SK-N-SH (cell line): ENCODE data around the gene PIF1. TPM values are rescaled to one million over a fixed set of nuclear protein-coding genes. Genes with fewer than 3 reads are reported as not detected.

Source experiments
- CTCF ChIA-PET: fragments of 300-600, 350-600 bp; formaldehyde crosslinking; extraction: SDS; loops from one replicate; lab custom pipeline; 2021; lab: Yijun Ruan, JAX
- POLR2A ChIA-PET: fragments of 350-600 bp; sonication (Branson Sonifier 250); formaldehyde crosslinking; extraction: SDS; loops from one replicate; lab custom pipeline; 2020; ENCODE audit warnings: antibody characterized with exemption, inconsistent platforms; lab: Yijun Ruan, JAX
- DNase-seq: peaks from one replicate; pipeline ENCODE4 v3.0.0; 2012
- H2AFZ ChIP-seq: fragments of 200-600 bp; sonication (generic); 2 replicates; pipeline ENCODE4 v1.8.1; 2016; ENCODE audit warnings: antibody characterized with exemption, mild to moderate bottlenecking, low read depth
- H3F3A ChIP-seq: fragments of 200-600 bp; sonication (generic); replicated peaks from 2 replicates; pipeline ENCODE3; 2016; ENCODE audit warnings: antibody characterized with exemption, mild to moderate bottlenecking; ENCODE audit not compliant: insufficient read depth
- H3K27ac ChIP-seq, 2 experiments: fragments of 200-500 bp in 1 of 2; fragments of 200-600 bp in 1 of 2; sonication (Bioruptor generic) in 1 of 2; sonication (generic), shearing (Covaris generic) in 1 of 2; 2 replicates each; pipeline versions ENCODE4 v1.5.1 to v1.6.1; 2014 to 2016; ENCODE audit warnings: low read depth in 2 of 2, inconsistent platforms in 1 of 2, low read length in 1 of 2, mild to moderate bottlenecking in 1 of 2, mixed read lengths in 1 of 2
- H3K27me3 ChIP-seq: fragments of 200-600 bp; sonication (generic), shearing (Covaris generic); 2 replicates; pipeline ENCODE4 v1.6.1; 2016; ENCODE audit warnings: mixed run types; ENCODE audit not compliant: insufficient read depth
- H3K36me3 ChIP-seq, 2 experiments: fragments of 200-500 bp in 1 of 2; fragments of 200-600 bp in 1 of 2; sonication (Bioruptor generic) in 1 of 2; sonication (generic) in 1 of 2; replicated peaks in 1 of 2; 2 replicates each; pipeline versions ENCODE3 to v1.5.1; 2014 to 2016; ENCODE audit warnings: low read length in 1 of 2, mild to moderate bottlenecking in 1 of 2; ENCODE audit not compliant: insufficient read depth in 2 of 2, control insufficient read depth in 1 of 2
- H3K4me1 ChIP-seq, 2 experiments: fragments of 200-500 bp in 1 of 2; fragments of 200-600 bp in 1 of 2; sonication (Bioruptor generic) in 1 of 2; sonication (generic), shearing (Covaris generic) in 1 of 2; 2 replicates each; pipeline versions ENCODE4 v1.5.1 to v1.6.1; 2014 to 2016; ENCODE audit warnings: low read depth in 1 of 2, low read length in 1 of 2, mixed run types in 1 of 2; ENCODE audit not compliant: insufficient read depth in 2 of 2, control insufficient read depth in 1 of 2
- H3K4me2 ChIP-seq: fragments of 200-600 bp; sonication (generic), shearing (Covaris generic); 2 replicates; pipeline ENCODE4 v1.6.1; 2017; ENCODE audit warnings: mixed run types
- H3K4me3 ChIP-seq, 2 experiments: fragments of 200-500 bp in 1 of 2; fragments of 200-600 bp in 1 of 2; sonication (Bioruptor generic) in 1 of 2; sonication (generic), shearing (Covaris generic) in 1 of 2; 2 replicates each; pipeline versions ENCODE4 v1.5.1 to v1.8.1; 2014 to 2016; ENCODE audit warnings: low read depth in 2 of 2, inconsistent platforms in 1 of 2, low read length in 1 of 2, mild to moderate bottlenecking in 1 of 2, mixed read lengths in 1 of 2, moderate library complexity in 1 of 2
- H3K79me2 ChIP-seq: fragments of 200-600 bp; sonication (generic); 2 replicates; pipeline ENCODE4 v1.8.1; 2017; ENCODE audit warnings: mild to moderate bottlenecking; ENCODE audit not compliant: insufficient read depth
- H3K9ac ChIP-seq: fragments of 200-600 bp; sonication (generic); 2 replicates; pipeline ENCODE4 v1.6.1; 2017; ENCODE audit warnings: mixed run types
- H3K9me2 ChIP-seq: fragments of 200-600 bp; sonication (generic); 2 replicates; pipeline ENCODE4 v1.6.1; 2017; ENCODE audit warnings: mixed run types
- H3K9me3 ChIP-seq: fragments of 200-600 bp; sonication (generic); 2 replicates; pipeline ENCODE4 v1.6.1; 2017; ENCODE audit warnings: mixed run types, mild to moderate bottlenecking, moderate library complexity
- H4K20me1 ChIP-seq: fragments of 200-600 bp; sonication (generic); 2 replicates; pipeline ENCODE4 v1.6.1; 2017; ENCODE audit warnings: mild to moderate bottlenecking, mixed run types; ENCODE audit not compliant: insufficient read depth
- CHD2 ChIP-seq: fragments of 150-350 bp; IDR thresholded peaks from 2 replicates; pipeline ENCODE4 v1.6.1; 2018; ENCODE audit warnings: low read length; ENCODE audit not compliant: partially characterized antibody
- ELF1 ChIP-seq: IDR thresholded peaks from 2 replicates; pipeline ENCODE4 v1.4.0; 2012
- FOSL2 ChIP-seq: IDR thresholded peaks from 2 replicates; pipeline ENCODE4 v1.4.0; 2012; ENCODE audit warnings: low read depth, mild to moderate bottlenecking, moderate library complexity, borderline replicate concordance
- GABPA ChIP-seq: IDR thresholded peaks from 2 replicates; pipeline ENCODE4 v1.4.0; 2012; ENCODE audit warnings: low read depth, mild to moderate bottlenecking
- IRF3 ChIP-seq: fragments of 150-350 bp; IDR thresholded peaks from 2 replicates; pipeline ENCODE4 v1.6.1; 2016; ENCODE audit warnings: mild to moderate bottlenecking, low read depth, low read length
- JUND ChIP-seq: IDR thresholded peaks from 2 replicates; pipeline ENCODE4 v1.4.0; 2012
- MAX ChIP-seq: IDR thresholded peaks from 2 replicates; pipeline ENCODE4 v1.4.0; 2012; ENCODE audit warnings: low read depth
- MEF2A ChIP-seq: IDR thresholded peaks from 2 replicates; pipeline ENCODE4 v1.4.0; 2012; ENCODE audit warnings: low read depth, borderline replicate concordance
- MXI1 ChIP-seq: IDR thresholded peaks from 2 replicates; pipeline ENCODE4 v1.6.1; 2012; ENCODE audit warnings: mild to moderate bottlenecking, low read depth, low read length, improper control_type of control experiment
- POLR2AphosphoS5 ChIP-seq: IDR thresholded peaks from 2 replicates; pipeline ENCODE4 v1.6.1; 2012; ENCODE audit warnings: low read depth, low read length
- RAD21 ChIP-seq: IDR thresholded peaks from 2 replicates; pipeline ENCODE4 v1.6.1; 2012; ENCODE audit warnings: mild to moderate bottlenecking, low read length
- REST ChIP-seq: IDR thresholded peaks from 2 replicates; pipeline ENCODE4 v1.6.1; 2012; ENCODE audit warnings: mild to moderate bottlenecking, low read depth, low read length, moderate library complexity
- RFX5 ChIP-seq: IDR thresholded peaks from 2 replicates; pipeline ENCODE4 v1.6.1; 2012; ENCODE audit warnings: mild to moderate bottlenecking, improper control_type of control experiment, low read length
- RXRA ChIP-seq: IDR thresholded peaks from 2 replicates; pipeline ENCODE4 v1.4.0; 2012; ENCODE audit warnings: low read depth, mild to moderate bottlenecking, borderline replicate concordance
- TAF1 ChIP-seq: IDR thresholded peaks from 2 replicates; pipeline ENCODE4 v1.6.1; 2012; ENCODE audit warnings: low read depth, mild to moderate bottlenecking, low read length, moderate library complexity, borderline replicate concordance
- TEAD4 ChIP-seq: IDR thresholded peaks from 2 replicates; pipeline ENCODE4 v1.4.0; 2012; ENCODE audit warnings: mild to moderate bottlenecking, borderline replicate concordance; ENCODE audit not compliant: insufficient read depth
- USF1 ChIP-seq: IDR thresholded peaks from 2 replicates; pipeline ENCODE4 v1.4.0; 2012; ENCODE audit warnings: low read depth, borderline replicate concordance
- USF2 ChIP-seq: fragments of 150-350 bp; IDR thresholded peaks from 2 replicates; pipeline ENCODE4 v1.6.1; 2017; ENCODE audit warnings: antibody characterized with exemption, low read length, low read depth, borderline replicate concordance
- YY1 ChIP-seq: IDR thresholded peaks from 2 replicates; pipeline ENCODE4 v1.4.0; 2012; ENCODE audit warnings: low read depth, mild to moderate bottlenecking
- WGBS: methylation state at CpG from one replicate; pipeline ENCODE4 v1.1.6; 2017; ENCODE audit warnings: low lambda C conversion rate; 5-methylcytosine and 5-hydroxymethylcytosine counted together
- polyA plus RNA-seq, 3 experiments: library from polyadenylated mRNA; depleted of rRNA; stranded (reverse); fragments of >200 nt; gene quantifications; 2 replicates each; pipeline ENCODE4 v1.2.3, GENCODE V29; 2012

PIF1 gene
- polyA plus RNA-seq, 1 of the 3 experiments (the other 2 are of a cell fraction): 12.4 TPM

- no peak overlapping the region for H3K4me2 ChIP-seq
- POLR2A ChIA-PET: no interaction called here
- no peak for DNase-seq
- peaks cover 7% of the 10 kb centered on the region for H3F3A ChIP-seq
- no peaks in the 10 kb centered on the region for H3K27me3 ChIP-seq
- no peak overlapping the region for H3K27ac ChIP-seq
- H3K79me2 ChIP-seq: peaks cover 69% of the 10 kb centered on the region
- peaks cover 12% of the 10 kb centered on the region; the same call in 1 of the 2 replicates for H4K20me1 ChIP-seq
- CTCF ChIA-PET: interaction anchor here (0.8 to 1.5 kb wide), 2 partner anchors 38 to 116 kb away, joined by 3 to 5 read pairs; no protein-coding TSS in a partner anchor
- TF ChIP-seq RAD21: no peak
- no peak for TF ChIP-seq FOSL2
- no peak for TF ChIP-seq ELF1
- no peak for TF ChIP-seq YY1
- TF ChIP-seq TAF1: no peak
- no peak for TF ChIP-seq USF2
- no peak for TF ChIP-seq REST
- no peak for TF ChIP-seq MXI1
- TF ChIP-seq MAX: no peak
- H3K9ac ChIP-seq: no peak overlapping the region
- WGBS: 97% methylated on average over 3 of the region's 3 CpGs
- no peak overlapping the region for H3K4me3 ChIP-seq
- H2AFZ ChIP-seq: no peak overlapping the region
- peaks cover 0 to 3% of the 10 kb centered on the region in 2 experiments for H3K36me3 ChIP-seq
- no peaks in the 10 kb centered on the region for H3K9me2 ChIP-seq
- H3K4me1 ChIP-seq: peaks cover 35 to 36% of the 10 kb centered on the region in 2 experiments
- no peaks in the 10 kb centered on the region for H3K9me3 ChIP-seq
These were observed 22.0 kb upstream of the PIF1 start for GRCh38 chr15:64847448-64847847.

GRCh38 chr15:64847016-64847415 lies 21.6 kb upstream of the PIF1 start:
- Histone ChIP-seq H3F3A (peaks cover 7% of the 10 kb centered on the region), H4K20me1 (peaks cover 12% of the 10 kb centered on the region; the same call in 1 of the 2 replicates), H3K4me1 (peaks cover 36 to 39% of the 10 kb centered on the region in 2 experiments), H3K9me2 (no peaks in the 10 kb centered on the region), H3K36me3 (peaks cover 0 to 3% of the 10 kb centered on the region in 2 experiments), H3K4me3 (no peak overlapping the region), H3K4me2 (no peak overlapping the region), H2AFZ (no peak overlapping the region), H3K27ac (no peak overlapping the region), H3K79me2 (peaks cover 69% of the 10 kb centered on the region), H3K27me3 (no peaks in the 10 kb centered on the region), H3K9ac (no peak overlapping the region), H3K9me3 (no peaks in the 10 kb centered on the region)
- no peak for DNase-seq
- ChIA-PET POLR2A (no interaction called here), CTCF (no interaction called here)
- 89% methylated on average over 3 of the region's 3 CpGs for WGBS
- TF ChIP-seq RFX5 (no peak), RXRA (no peak), CHD2 (no peak), ELF1 (no peak), IRF3 (no peak), MEF2A (no peak), JUND (no peak), USF2 (no peak), POLR2AphosphoS5 (no peak), TAF1 (no peak), USF1 (no peak), MAX (no peak), TEAD4 (no peak), GABPA (no peak)
